ENCODE data around the gene SEPTIN3. TPM values are rescaled to one million over a fixed set of nuclear protein-coding genes. Genes with fewer than 3 reads are reported as not detected.

Gene SEPTIN3
- total and polyA plus RNA-seq, 9 of the 15 experiments (the other 6 are each of a cell fraction or from before 2014, with no cell fraction given) = 0.06 TPM; not detected in 8

DNA sequence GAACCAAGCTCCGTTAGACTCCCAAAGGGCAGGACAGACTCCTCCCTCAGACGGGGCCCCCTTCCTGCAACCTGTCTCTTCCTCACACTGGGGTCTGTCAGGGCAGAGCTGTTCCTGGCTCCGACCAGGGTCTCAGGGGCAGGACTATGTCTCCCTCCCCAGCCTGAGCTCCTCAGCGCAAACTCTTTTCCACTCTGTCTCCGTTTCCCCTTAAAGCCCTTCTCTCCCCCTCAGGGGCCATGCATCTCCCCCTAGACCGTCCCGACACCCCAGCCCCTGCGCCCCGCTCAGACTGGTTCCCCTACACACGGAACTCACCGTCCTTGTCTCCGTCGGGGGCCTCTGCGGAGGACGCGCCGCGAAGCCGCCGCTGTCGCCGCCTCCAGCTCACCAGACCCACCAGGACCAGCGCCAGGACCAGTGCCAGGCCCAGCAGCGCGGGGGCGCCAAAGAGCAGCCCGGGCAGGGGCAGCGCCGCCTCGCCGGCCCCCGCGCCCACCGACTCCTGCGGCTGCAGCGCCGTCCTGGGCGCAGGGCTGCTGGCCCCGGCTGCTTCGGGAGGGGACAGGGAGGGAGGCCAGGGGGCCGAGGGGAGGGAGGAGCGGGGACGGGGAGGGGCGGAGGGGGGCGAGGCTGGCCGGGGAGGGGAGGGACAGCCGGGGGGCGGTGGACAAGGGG, 43.3 kb upstream of the SEPTIN3 start (continued):
- no peak for TF ChIP-seq MECOM (CRISPR knock-in tag; IDR thresholded peaks at IDR 0.05)
- no peak for TF ChIP-seq TCF7L2 (IDR thresholded peaks at IDR 0.05; ENCODE audit: low read depth, low read length)
- TF ChIP-seq RBM22 (IDR thresholded peaks at IDR 0.05; ENCODE audit: low read depth, low read length, poor library complexity, severe bottlenecking) = no peak
- TF ChIP-seq TSC22D4 (tag; IDR thresholded peaks at IDR 0.05) = no peak
- no peak for TF ChIP-seq KLF10 (CRISPR knock-in tag; IDR thresholded peaks at IDR 0.05)
- TF ChIP-seq CBX1 (IDR thresholded peaks at IDR 0.05; ENCODE audit: low read depth) = no peak
- TF ChIP-seq RBM15 (IDR thresholded peaks at IDR 0.05; ENCODE audit: insufficient read depth, low read length) = no peak
- TF ChIP-seq, protein P1, sequence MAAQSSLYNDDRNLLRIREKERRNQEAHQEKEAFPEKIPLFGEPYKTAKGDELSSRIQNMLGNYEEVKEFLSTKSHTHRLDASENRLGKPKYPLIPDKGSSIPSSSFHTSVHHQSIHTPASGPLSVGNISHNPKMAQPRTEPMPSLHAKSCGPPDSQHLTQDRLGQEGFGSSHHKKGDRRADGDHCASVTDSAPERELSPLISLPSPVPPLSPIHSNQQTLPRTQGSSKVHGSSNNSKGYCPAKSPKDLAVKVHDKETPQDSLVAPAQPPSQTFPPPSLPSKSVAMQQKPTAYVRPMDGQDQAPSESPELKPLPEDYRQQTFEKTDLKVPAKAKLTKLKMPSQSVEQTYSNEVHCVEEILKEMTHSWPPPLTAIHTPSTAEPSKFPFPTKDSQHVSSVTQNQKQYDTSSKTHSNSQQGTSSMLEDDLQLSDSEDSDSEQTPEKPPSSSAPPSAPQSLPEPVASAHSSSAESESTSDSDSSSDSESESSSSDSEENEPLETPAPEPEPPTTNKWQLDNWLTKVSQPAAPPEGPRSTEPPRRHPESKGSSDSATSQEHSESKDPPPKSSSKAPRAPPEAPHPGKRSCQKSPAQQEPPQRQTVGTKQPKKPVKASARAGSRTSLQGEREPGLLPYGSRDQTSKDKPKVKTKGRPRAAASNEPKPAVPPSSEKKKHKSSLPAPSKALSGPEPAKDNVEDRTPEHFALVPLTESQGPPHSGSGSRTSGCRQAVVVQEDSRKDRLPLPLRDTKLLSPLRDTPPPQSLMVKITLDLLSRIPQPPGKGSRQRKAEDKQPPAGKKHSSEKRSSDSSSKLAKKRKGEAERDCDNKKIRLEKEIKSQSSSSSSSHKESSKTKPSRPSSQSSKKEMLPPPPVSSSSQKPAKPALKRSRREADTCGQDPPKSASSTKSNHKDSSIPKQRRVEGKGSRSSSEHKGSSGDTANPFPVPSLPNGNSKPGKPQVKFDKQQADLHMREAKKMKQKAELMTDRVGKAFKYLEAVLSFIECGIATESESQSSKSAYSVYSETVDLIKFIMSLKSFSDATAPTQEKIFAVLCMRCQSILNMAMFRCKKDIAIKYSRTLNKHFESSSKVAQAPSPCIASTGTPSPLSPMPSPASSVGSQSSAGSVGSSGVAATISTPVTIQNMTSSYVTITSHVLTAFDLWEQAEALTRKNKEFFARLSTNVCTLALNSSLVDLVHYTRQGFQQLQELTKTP (IDR thresholded peaks at IDR 0.05; ENCODE audit: low read depth in 1 of 2, partially characterized antibody in 2 of 2) = no peak
- TF ChIP-seq EP300 (IDR thresholded peaks at IDR 0.05; ENCODE audit: low read length) = no peak
- TF ChIP-seq CTBP1 (IDR thresholded peaks at IDR 0.05; ENCODE audit: borderline replicate concordance) = peak; percentile 33; the same call in 1 of the 2 replicates
- no peak for TF ChIP-seq SRSF3 (IDR thresholded peaks at IDR 0.05; ENCODE audit: insufficient read depth, low read length)
- no peak for TF ChIP-seq KLF13 (tag; IDR thresholded peaks at IDR 0.05; ENCODE audit: borderline replicate concordance, low read depth)
- TF ChIP-seq YY1 (IDR thresholded peaks at IDR 0.05; ENCODE audit: borderline replicate concordance in 1 of 3, control insufficient read depth in 1 of 3, extremely low read depth in 1 of 3, insufficient read depth in 3 of 3, insufficient read length in 1 of 3, insufficient replicate concordance in 2 of 3, low read depth in 1 of 3, low read length in 2 of 3) = no peak
- TF ChIP-seq, protein P2, sequence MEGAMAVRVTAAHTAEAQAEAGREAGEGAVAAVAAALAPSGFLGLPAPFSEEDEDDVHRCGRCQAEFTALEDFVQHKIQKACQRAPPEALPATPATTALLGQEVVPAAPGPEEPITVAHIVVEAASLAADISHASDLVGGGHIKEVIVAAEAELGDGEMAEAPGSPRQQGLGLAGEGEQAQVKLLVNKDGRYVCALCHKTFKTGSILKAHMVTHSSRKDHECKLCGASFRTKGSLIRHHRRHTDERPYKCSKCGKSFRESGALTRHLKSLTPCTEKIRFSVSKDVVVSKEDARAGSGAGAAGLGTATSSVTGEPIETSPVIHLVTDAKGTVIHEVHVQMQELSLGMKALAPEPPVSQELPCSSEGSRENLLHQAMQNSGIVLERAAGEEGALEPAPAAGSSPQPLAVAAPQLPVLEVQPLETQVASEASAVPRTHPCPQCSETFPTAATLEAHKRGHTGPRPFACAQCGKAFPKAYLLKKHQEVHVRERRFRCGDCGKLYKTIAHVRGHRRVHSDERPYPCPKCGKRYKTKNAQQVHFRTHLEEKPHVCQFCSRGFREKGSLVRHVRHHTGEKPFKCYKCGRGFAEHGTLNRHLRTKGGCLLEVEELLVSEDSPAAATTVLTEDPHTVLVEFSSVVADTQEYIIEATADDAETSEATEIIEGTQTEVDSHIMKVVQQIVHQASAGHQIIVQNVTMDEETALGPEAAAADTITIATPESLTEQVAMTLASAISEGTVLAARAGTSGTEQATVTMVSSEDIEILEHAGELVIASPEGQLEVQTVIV (CRISPR knock-in tag; IDR thresholded peaks at IDR 0.05; ENCODE audit: borderline replicate concordance) = no peak
- no peak for TF ChIP-seq ZNF408 (CRISPR knock-in tag; IDR thresholded peaks at IDR 0.05; ENCODE audit: low read depth)
- TF ChIP-seq, protein P3, sequence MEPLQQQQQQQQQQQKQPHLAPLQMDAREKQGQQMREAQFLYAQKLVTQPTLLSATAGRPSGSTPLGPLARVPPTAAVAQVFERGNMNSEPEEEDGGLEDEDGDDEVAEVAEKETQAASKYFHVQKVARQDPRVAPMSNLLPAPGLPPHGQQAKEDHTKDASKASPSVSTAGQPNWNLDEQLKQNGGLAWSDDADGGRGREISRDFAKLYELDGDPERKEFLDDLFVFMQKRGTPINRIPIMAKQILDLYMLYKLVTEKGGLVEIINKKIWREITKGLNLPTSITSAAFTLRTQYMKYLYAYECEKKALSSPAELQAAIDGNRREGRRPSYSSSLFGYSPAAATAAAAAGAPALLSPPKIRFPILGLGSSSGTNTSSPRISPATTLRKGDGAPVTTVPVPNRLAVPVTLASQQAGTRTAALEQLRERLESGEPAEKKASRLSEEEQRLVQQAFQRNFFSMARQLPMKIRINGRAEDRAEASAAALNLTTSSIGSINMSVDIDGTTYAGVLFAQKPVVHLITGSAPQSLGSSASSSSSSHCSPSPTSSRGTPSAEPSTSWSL (CRISPR knock-in tag; IDR thresholded peaks at IDR 0.05; ENCODE audit: borderline replicate concordance) = no peak
- TF ChIP-seq EP400 (IDR thresholded peaks at IDR 0.05) = no peak
